NCI-H187 treated with DMSO at 0.1 percent for 48 hours (cell line): ENCODE data around the gene FCRLA.

Experiments used
- DNase-seq: peaks from one replicate; lab custom pipeline; 2025; lab: John Stamatoyannopoulos, UW

The FCRLA gene

GRCh38 chr1:161733526-161733925, 26.5 kb downstream of the FCRLA start:
- no peak for DNase-seq

DNA sequence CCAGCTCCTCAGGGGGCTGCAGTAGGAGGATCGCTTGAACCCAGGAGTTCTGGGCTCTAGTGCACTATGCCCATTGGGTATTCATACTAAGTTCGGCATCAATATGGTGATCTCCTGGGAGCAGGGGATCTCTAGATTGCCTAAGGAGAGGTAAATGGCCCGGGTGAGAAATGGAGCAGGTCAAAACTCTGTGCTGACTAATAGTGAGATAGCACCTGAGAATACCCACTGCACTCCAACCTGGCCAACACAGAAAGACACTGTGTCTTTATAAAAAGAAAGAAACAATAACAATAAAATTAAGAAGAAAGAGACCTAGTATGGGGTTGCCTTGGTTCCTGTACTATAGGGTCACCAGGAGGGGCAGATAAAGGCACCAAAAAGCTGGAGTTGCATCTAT, 28.8 kb downstream of the FCRLA start:
- DNase-seq, result no peak

GRCh38 chr1:161736335-161736969, 29.4 kb downstream of the FCRLA start:
- DNase-seq, result no peak

GRCh38 chr1:161737625-161738024, 30.6 kb downstream of the FCRLA start:
- DNase-seq, result peak; percentile 38

DNA sequence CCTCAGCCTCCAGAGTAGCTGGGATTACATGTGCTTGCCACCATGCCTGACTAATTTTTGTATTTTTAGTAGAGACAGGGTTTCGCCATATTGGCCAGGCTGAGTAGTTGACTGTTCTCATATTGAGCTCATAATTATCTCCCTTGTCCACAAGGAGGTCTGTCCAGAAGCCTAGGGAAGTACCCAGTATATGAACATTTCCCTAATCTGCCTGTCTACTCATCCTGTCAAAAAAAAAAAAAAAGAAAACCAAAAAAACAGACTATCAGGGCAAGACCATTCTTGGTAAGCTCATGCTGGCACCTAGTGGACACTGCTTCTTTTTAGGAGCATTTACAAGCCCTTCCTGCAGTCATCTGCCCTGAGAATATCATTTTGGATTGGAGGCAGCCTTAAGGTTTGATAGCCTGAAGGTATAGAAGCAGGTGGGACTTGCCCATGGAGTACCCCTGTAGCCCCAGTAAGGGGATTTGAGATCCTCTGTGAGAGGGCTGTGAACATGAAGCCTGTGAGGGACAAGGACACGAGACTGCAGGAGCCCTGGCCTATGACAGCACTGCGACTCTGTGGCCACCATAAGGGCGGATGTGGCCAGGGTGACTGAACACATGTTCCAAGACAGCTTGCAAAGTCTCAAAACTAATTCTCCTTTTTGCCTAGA, 31.7 kb downstream of the FCRLA start:
- DNase-seq, result no peak

DNA sequence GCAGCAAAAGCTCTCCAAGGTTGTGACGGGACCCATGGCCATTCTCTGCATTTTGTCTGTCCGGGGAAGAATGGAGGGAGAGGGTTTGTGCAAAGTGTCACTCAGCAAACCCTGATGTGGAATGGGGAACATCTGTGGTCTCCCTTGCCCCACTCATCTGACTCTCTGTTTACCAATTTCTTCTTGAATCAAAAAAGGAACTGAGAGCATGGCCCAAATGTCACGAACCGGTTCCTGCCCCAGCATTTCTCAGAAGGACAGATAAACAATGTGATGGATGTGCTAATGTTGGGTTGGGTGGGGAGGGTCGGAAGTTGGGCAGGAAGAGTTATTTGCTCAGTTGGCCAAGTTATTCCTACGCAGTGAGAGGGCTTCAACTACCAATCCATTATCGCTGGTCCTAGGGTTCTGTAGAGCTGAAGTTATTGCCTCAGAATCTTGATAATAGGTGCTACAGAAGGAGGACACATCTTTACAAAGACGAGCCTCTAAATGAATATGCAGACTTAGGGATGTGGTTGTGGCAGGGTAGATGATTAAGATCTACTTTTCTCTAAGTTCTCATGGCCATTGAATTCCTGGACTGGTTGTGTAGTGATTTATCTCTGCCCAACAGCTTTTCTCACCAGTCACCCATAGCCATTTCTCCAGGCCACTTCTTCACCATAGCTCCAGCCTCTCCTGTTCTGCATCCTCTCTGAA, 33.0 kb downstream of the FCRLA start:
- DNase-seq, result no peak

DNA sequence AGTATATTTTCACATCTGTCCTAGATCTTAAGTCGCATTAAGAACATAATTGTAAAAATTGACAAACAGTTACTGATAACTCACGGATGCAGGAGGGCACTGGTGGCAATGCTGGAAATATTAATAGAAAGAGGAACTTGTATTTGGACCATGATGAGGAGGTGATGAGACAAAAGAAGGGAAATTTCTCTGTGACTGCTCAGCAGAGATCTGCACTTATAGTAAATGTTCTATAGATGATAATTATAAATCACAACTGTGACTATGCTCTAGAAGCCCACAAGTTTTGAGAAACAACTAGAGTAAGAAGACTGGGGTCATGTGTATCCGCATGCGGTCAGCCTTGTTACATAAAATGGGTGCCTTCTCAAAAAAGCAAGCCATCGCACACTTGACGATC, 33.9 kb downstream of the FCRLA start:
- DNase-seq, result no peak

DNA sequence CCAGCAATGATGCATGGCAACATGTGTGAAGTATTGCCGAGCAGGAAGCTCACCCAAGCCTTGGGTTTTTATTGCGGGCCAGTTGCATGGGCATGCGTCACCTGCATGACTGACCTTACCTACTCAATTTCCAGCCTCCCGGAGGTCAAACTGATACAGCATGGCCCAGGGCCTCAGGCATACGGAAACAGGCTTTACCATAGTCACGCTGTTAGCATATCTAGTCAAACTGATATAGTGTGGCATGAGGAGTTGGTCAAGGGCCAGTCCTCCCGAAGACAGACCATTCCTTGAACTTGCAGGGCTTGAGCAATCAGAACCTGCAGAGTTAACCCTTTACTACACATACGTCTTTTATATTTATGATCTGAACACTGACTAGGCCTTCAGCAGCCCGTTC, 36.2 kb downstream of the FCRLA start:
- no peak for DNase-seq

DNA sequence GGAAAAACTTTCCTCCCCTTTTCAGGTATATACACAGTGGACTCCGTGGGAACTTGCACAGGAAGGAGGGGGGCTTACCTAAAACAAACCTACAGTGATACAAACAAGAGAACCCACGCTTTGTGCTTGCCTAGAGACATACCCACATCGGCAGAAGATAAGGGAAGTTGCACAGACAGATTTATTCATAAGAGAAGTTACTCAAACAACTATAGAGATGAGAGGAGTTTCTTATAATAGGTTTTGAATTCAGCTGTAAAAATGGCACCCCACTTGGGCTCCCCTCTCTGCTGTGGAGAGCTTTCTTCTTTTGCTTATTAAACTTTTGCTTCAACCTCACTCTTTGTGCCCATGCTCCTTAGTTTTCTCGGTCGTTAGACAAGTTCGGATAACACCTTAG, 40.8 kb downstream of the FCRLA start:
- DNase-seq, result no peak

GRCh38 chr1:161749509-161750407, 42.7 kb downstream of the FCRLA start, which contains the start of gene DUSP12:
Gene DUSP12 (plus strand): TSS chr1:161749786. CDS start chr1:161749802, 16 bp downstream.
- peak; percentile 97 for DNase-seq

- no peak for DNase-seq
Observed at GRCh38 chr1:161763522-161764098, 56.6 kb downstream of the FCRLA start.
